HG03060 (cell line): Measurements from ENCODE around the gene FAM229A.

Experiments used
- ATAC-seq: cut with Tn5 transposase; IDR thresholded peaks from one replicate; pipeline ENCODE4 v1.9.1; 2021; ENCODE audit warnings: low read depth, moderate number of reproducible peaks; ENCODE audit not compliant: unreplicated experiment

Gene FAM229A

DNA sequence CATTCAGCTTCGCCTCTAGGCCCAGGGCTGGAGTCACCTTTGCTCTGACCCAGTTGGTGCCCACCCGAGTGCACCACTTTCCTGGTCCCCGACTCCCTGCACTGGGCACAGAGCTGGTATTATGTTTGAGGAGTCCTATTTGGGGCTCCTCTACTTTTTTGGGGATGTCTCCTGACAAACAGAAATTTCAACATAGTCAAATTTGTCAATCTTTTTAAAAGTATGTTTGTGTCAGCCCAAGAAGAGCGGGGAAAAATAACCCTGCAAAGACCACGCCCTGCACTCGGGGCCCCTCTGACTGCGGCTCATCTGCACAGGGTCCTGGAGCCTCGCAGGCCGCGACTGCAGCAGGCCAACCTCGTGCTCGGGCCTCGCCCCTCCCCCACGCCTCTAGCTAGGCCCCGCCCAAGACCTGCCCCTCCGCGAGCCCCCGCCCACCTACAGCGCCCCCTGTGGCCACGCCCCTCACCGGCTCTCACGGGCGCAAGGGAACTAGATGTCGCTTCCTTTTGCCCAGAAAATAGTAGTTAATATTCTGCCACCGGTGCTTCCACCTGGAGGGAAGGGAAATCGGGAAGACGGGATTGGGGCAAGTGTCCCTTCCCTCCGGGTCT is 11.4 kb downstream of the FAM229A start:
- ATAC-seq, result no peak

DNA sequence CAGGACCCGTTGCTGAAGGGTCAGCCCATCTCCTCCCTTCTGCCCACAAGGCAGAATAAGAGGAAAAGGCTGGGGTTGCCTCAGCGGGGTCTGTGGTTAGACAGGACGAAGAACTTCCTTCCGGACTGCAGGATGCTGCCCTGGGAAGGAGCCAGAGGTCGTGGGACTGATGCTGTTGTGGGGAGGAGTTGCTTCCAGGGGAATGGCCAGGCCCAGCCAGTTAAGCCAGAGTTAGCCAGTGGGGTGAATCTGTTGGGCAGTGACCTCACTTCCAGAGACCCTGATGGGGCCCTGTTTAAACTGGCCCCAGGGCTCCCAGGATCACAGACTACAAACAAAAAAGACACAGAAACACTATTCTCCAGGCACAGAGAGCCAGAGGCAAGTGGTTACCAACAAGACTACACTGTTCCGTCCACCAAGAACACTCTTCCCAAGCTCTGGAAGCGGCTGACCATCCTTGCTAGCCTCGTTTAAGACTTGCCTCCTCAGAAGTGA is 13.0 kb downstream of the FAM229A start:
- ATAC-seq, result no peak

DNA sequence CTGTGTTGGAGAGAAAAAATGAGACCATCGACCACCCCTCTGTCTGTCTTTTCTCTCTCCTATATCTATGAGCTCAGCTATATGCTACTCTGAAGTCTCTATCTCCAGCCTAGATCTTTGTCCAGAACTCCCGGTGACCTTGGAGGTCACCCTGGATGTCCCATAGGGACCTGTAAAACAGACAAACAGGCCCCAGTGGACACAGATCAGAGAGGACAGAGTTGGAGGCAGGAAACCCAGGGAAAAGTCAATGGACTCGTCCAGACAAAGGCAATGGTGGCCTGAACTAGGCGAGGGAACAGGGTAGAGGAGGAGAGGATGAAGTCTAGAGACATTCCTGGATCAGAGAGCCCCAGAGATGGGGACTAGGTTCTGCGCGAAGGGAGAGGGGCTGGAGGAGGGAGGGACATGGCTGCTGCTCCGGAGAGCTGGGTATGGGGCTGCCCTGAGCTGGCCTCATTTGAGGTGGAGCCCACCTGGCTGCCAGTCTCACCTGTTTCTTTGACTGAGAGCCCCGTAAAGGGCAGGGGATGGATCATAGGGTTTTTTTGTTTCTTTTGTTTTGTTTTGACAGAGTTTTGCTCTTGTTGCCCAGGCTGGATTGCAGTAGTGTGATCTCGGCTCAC is 15.6 kb downstream of the FAM229A start:
- no peak for ATAC-seq

DNA sequence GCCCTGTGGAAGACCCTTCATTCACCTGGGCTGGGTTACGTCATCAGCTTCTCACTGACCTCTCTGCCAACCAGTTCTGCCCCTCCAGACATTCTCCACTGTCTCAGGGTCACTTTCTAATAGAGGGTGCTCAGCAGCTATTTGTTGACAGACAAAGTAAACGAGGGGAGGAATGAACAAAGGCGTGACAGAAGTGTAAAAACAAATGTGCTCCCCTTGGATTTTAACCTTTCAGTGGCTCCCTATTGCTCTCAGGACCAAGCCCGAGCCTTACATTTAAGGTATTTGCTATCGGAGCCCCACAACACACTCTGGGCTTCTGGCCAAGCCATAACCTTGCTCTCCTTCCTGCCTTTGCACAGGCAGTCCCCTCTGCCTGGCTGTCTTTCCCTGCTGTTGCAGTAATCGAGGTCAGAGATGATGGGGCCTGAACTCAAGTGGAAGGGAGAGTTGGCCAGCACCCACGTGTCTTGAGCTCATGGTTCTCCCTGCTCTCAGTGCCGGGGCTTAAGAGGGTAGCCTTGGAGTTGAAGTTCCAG is 16.9 kb downstream of the FAM229A start:
- no peak for ATAC-seq

DNA sequence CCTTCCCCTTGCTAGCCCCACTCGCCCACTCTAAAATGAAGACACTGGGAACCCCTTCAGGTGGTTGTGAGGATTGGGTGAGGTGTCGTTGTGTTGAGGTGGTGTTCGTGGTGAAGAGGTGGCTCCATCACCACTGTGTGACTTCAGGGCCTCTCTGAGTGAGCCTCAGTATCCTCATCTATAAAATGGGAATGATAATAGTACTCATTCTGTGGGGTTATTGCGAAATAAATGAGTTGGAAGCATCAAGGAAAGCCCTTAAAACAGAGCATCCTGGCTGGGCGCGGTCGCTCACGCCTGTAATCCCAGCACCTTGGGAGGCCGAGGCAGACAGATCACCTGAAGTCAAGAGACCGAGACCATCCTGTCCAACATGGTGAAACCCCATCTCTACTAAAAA is 19.6 kb downstream of the FAM229A start:
- ATAC-seq, result no peak

DNA sequence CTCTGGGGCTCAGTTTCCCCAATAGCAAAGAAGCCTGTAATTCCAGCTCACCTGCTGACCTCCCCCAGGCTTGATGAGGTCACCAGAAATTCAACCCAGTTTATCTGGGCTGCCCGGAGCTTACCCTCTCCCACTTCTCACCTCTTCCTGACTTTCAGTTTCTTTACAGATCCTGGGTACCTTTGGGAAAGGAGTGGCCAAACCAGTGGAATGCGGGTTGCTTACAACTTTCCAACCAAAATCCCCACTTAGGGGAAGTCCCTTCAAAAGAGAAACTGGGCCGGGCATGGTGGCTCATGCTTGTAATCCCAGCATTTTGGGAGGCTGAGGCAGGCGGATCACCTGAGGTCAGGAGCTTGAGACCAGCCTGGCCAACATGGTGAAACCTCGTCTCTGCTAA is 20.3 kb downstream of the FAM229A start:
- ATAC-seq, result no peak

DNA sequence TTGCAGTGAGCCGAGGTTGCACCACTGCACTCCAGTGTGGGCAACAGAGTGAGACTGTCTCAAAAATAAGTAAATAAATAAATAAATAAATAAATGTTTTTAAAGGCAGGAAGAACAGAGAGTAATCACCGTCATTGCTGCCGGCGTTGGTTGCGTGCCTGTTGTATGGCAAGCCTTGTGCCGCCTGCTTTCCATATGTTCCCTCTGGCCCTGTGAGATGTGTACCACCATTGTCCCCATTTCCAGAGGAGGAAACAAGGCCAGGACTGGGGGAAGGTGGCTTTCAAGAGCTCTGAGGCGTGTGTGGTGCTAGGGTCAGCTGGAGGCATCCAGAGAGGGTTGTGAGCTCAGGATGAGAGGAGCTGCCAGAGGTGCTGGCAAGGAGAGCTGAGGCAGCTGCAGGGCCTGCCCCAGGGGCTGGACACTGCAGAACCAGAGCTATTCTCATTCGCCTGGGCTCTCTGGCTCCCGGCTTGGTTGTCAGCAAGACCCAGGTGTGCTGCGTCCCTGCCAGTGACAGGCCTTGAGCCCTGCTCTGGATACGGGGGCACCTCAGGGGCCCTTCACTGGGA is 21.0 kb downstream of the FAM229A start:
- no peak for ATAC-seq

DNA sequence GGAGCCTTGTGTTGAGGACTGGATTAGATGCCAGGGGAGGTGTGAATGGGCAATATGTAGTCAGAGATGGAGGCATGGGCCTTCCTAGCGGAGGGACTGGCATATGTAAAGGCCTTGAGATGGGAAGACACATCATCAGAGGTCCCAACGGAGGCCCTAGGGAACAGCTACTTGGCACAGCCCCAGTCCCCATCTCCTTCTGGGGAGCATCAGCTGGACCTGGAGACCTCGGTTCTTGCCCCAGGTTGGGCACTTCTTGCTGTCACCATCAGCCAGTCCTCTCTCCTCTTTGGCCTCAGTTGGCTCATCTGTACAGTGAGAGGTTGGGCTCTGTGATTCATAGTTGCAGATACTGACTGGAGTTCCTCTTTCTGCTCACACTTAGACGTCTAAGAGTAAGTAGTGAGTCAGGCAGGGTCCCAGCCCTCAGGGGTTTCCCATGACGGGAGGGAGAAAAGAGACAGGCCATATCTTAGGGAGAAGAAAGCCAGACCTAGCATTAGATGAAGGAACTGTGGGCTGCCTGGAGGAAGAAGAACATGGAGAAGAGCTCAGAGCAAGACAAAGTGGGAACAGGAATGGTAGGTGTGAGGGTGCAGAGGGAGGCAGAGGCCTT is 22.8 kb downstream of the FAM229A start:
- no peak for ATAC-seq

DNA sequence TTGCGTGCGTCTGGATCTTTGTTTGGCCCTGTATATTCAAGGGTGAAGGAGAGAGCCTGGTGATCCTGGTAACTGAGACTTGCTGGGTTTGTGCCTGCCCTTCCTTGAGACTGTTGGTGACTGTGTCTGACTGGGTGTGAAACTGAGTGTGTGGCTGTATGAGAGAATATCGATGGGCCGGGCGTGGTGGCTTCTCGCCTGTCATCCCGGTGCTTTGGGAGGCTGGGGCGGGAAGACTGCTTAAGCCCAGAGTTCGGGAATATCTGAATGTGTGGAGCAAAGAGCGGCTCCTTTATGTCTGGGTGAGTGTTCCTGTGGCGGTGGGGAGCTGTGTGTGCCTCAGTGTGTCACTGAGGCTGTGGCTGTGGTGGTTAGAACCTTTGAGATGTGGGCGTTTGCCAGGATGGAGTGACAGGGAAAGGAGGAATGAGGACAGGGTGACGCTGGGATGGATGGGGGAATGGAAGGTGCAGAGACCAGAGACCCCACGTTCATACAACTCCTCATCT is 23.6 kb downstream of the FAM229A start:
- ATAC-seq, result no peak

DNA sequence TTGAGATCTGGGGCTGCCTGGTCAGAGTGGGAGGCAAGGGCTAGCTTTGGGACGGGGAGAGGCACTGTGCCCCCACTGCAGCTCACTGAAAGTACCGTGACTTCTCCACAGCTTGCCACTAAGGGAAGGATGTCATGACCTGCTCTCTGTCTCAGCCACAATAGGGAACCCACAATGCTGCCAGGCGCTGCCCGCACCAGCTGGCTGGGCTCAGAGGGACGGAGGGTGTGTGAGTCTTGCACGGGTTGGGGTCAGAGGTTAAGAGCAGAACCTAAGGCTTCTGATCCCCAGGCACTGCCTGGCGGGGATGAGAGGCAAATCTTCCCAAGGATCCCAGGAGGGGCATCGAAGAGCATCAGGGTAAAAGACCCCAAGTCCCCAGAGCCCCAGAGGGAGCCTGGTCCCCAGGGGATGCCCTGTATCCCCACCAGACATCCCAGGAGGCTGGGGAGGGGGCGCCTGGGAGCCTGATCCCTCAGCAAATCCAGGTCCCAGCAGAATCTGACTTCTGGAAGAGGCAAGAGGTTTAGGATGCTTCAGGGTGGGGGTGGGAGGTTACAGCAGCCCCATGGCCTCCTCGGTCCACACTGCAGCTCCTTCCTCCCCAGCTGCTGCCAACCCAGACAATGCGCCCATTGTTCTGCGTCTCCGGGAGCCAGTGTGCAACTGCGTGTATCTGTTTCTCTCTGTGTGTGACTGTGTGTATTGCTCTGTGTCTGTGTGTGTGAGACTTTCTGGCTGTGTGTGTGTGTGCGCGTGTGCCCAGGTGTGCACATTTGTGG is 24.2 kb downstream of the FAM229A start:
- no peak for ATAC-seq

DNA sequence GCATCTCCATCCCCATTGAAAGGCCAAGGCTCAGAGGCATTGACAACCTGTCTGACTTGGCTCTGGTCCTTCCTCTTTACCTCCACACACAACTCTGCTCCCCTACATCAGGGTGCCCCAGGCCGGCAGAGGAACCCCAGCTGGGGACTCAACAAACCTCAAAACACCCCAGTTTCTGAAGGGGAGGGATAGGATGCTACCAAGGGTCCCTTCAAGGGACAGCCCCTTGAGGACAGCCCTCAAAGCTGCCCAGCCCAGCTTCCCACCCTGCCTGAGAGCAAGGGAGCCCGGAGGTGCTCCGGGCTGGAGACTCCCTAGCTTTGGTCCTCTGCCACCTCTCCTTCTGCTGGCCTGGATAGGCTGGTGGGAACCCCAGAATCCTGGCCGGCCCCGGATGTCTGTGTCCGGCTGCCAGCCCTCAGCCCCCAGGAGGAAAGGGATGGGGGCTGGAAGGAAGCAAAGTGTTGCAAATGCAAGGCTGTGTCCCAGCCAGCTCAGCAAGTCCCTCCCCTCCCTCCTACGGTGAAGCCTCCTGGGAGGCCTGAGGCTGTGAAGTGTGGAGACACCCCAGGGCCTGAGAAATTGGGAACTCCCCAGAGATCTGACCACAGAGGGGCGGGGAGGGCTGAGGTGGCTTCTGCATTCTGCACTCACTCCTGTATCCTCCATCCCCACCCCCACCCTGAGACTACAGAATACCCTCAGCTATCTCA is 25.2 kb downstream of the FAM229A start:
- peak; percentile 28 for ATAC-seq

DNA sequence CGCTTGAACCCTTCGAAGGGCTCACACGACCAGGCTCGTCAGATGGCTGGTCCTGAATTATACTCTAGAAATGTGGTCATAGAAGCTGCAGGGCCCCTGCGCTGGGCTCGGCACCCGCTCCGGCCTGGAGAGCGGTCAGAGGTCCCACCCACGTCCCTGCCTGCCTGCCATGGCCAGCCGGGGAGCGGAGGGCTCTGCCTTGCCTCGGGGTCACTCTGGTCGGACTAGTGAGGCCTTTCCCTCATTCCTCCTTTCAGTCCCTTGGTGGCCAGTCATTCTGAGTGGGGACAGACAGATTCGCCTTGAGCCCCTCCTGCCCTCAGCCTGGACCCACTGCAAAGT is 25.7 kb downstream of the FAM229A start:
- no peak for ATAC-seq

DNA sequence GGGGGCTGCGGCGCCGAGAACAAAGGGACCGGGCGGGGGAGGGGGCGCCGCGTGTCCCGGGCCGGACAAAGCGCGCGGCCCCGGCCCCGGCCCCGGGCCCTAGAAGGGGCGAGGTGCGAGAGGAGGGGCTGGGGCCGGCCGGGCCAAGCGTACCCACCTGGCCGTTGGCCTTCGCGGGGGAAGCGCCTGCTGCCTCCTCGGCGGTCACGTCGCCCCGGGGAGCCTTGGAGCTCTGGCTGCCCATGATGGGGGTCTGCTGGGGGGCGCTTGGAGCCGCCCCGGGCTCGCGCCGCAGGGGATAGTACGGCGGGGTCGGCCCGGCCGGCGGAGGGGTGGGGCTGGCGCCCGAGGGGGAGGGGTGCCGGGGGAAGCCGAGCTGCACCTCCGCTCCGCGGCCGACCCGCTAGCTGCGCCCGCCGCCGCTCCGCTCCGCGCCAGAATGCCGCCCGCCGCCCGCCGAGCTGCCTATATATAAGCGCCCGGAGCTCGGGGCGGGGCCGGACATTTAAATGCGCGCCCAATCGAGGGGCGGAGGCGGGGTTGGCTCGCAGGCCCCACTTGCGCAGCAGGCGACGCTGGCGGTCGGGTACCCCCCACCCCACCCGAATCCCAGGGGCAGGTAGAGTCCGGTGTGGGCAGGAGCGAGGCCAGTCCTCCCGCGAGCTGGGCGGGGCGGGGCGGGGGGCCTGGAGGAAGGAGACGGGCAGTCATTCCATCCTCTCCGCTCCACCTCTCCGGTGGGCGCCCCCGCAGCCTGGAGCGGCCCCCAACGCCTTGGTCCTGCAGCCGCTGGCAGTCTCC is 26.3 kb downstream of the FAM229A start, which contains the start of gene MARCKSL1:
Gene MARCKSL1, minus strand, starts transcription at position 444 of the 801 bp plus-strand sequence. Its CDS starts 200 bp downstream, at position 244.
- no peak for ATAC-seq

DNA sequence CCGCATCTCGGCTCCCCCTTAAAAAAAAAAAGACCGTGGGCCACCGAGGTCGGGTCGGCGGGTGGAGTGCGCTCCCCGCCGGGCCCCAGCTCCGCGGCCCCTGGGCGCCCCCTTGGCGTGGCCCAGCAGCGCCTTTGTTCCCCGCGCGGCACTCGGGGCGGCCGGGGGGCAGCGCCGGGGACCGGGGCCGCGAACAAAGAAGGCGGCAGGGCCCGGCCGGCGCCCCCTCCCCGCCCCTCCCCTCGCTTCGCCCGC is 26.8 kb downstream of the FAM229A start:
- no peak for ATAC-seq

DNA sequence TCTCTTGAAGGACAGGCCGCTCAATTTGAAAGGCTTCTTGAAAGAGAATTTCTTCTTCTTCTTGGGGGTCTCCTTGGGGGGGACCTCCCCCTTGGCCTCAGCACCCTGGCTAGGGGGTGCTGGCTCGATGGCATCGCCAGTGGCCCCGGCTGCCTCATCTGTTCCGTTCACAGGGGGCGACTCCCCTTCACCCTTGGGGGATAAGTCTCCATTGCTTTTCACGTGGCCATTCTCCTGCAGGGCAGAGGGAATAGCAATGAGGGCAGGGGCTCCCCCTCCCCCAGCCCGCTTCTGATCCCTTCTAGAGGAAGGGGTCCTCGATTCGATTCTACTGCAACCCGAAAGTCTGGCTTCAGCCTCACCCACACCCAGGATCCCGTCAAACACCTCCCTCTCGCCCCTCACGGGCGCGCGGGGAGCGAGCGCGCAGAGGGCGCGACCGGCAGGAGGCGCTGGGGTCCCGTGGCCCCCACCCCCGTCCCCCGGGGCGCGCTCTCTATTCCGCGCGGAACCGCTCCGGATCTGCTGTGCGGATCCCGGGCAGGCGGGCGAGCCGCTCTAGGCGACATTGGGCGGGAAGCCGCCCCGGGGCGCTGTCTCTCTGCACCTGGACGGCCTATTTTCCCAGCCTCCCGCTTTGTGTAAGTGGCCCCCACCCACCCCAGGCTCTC is 27.3 kb downstream of the FAM229A start:
- no peak for ATAC-seq

DNA sequence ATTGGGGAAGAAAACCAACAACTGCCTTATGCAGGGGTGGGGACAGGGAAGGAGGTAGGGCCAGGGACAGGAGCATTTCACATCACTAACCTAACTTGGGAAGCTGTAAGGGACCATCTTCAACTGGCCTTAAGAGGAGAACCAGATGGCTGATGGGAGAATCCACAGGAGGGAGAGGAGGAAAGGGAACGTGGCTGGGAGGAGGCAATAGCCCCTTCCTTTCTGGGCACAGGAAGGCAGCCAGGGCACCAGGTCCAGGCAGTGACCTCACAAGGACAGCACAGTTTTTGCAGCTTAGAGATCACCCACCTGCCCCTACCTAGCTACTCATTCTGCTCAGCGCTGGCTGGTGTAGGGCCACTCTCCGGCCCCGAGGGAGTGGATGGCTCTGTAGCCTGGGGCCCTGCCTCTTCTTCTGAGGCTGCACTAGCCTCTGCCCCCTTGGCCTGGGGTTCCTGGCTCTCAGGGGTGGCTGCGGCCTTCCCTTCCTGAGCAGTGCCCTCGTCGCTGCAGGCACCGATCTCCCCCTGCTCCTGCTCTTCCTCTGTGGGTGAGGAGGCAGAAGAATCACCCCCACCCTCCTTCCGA is 27.9 kb downstream of the FAM229A start:
- no peak for ATAC-seq

DNA sequence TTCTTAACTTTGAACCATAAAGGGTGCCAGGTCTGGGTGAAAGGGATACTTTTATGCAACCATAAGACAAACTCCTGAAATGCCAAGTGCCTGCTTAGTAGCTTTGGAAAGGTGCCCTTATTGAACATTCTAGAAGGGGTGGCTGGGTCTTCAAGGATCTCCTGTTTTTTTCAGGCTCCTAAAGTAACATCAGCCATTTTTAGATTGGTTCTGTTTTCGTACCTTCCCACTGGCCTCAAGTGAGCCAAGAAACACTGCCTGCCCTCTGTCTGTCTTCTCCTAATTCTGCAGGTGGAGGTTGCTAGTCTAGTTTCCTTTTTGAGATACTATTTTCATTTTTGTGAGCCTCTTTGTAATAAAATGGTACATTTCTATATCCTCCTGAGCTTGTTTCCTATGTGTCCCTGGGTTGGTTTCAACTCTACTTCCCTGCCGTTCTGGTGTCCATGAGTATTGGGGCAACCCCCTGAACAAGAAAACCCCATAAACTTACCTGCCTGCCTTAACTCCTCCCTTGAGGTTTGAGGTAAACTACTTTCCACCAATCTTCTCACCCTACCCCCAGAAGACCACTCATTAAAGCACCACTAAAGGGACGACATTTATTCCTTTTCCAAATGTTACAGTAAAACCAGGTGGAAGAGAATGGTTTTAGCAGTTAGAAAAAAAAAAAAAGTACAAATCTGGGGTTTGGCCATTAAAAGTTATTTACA is 28.9 kb downstream of the FAM229A start:
- ATAC-seq, result no peak
